OCI-M2 (cell line): Measurements from ENCODE around the gene TMEM131L.
"Not testable (repeated sequence)": the region's sequence is repeated elsewhere in the genome, so short reads cannot be mapped to it uniquely, and the experiment has no call there.

Source experiments
- DNase-seq: peaks from one replicate; lab custom pipeline; 2025; ENCODE audit not compliant: unreplicated experiment; lab: John Stamatoyannopoulos, UW

Gene TMEM131L

GRCh38 chr4:153448003-153448731 lies 18.0 kb upstream of the TMEM131L start:
- no peak for DNase-seq

DNA sequence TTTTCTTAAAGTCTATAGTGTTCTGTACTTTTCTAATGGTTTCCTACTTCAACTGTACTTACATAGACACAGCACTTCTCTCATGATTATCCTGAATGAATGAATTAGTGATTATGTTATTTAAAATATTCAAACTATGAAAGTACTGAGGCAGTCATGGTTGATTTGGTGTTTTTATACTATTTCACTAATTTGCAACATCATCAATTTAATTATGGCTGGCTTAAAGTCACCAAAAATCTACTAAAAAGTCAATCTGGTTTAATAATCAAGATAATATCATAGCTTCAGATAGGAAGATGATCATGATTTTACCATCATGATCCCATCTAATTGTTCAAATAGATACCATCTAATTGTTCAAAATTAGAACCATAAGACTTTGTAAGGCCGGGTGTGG lies 16.8 kb upstream of the TMEM131L start:
- no peak for DNase-seq

DNA sequence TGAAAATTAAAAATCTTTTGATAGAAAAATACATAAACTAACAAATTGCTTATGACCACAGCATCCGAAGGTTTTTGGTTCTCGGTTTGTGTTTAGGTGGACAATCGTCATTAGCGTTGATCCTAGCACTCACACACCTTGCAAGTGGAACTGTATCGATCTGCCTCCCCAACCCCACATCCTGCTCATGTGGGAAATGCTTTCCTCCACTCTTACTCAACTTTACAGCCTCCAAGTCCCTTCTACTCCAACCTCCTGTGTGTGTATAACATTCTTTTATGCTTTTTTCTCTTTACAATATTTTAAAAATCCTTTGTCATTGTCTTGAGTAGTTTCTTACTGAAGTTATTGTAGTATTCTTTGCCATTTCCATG lies 15.6 kb upstream of the TMEM131L start:
- no peak for DNase-seq

- DNase-seq: not testable (repeated sequence)
These were observed 15.0 kb upstream of the TMEM131L start for GRCh38 chr4:153451145-153451544.

DNA sequence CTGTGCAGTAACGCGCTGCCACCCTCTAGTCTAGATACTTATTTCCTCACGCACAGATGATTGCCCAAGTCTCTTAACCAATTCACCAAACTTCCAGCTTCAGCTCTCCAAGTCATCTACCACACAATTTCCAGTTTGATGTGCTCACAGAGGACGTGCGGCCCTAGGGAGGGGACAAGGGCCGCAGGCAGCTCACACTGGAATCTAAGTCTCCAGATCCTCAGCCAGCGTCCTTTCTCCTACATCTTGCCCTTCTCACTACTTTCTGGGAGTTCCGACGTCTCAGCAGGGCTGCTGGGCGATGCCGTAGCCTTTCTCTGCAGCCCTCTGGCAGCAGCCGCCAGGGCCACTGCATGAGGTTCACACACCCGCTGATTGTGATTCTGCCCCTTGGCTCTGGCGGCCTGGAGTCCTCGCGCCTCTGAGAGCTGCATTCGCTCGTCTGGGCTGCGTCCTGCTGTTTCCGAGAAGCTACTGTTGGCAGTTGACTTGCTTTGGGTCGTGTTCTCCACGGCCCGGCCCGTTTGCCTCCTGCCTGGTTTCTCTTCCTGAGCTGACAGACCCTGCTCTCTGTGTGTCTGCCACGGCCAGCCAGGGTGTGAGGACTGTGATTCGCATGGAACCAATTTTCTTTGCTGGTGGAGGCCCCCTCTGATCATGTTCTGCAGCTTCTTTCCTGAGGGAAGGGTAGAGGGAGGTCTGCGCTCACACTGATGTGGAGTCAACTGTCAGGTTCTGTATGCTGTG lies 14.1 kb upstream of the TMEM131L start:
- DNase-seq: no peak

DNA sequence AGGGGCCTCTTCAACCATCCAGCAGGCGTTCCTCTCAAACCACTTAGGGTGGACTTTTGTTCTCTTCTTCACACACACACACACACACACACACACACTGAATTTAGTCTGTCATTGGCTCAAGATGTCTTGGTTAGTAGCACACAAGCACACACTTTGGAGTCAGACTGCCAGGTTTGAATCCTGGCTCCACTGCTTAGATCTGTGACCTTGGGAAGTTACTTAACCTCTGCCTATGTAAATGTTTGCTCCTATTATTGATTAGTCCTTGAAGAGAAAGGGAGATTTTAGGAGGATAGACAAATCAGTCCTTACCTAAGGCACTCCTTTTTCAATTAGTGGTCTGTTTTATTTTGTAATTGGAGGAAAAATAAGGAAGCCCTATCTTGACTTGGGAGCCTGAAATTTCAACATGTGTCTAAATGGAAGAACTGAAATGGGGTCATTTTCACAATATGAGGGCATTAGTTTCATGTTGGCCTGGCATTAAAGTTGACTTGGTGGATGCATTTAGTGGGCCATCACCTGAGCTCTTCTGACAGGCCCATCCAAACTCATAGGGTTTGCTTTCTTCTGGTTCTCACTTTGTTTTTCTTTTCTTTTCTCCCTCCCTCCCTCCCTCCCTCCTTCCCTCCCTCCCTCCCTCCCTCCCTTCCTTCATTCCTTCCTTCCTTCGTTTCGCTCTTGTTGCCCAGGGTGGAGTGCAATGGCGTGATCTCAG lies 13.3 kb upstream of the TMEM131L start:
- DNase-seq: no peak

GRCh38 chr4:153453402-153453801 lies 12.8 kb upstream of the TMEM131L start:
- no peak for DNase-seq

GRCh38 chr4:153458969-153459368 lies 7.2 kb upstream of the TMEM131L start:
- no peak for DNase-seq

DNA sequence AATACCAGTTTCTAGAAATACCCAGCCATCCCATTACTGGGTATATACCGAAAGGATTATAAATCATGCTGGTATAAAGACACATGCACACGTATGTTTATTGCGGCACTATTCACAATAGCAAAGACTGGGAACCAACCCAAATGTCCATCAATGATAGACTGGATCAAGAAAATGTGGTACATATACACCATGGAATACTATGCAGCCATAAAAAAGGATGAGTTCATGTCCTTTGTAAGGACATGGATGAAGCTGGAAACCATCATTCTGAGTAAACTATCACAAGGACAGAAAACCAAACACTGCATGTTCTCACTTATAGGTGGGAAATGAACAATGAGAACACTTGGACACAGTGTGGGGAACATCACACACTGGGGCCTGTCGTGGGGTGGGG lies 4.6 kb upstream of the TMEM131L start:
- not testable (repeated sequence) for DNase-seq

DNA sequence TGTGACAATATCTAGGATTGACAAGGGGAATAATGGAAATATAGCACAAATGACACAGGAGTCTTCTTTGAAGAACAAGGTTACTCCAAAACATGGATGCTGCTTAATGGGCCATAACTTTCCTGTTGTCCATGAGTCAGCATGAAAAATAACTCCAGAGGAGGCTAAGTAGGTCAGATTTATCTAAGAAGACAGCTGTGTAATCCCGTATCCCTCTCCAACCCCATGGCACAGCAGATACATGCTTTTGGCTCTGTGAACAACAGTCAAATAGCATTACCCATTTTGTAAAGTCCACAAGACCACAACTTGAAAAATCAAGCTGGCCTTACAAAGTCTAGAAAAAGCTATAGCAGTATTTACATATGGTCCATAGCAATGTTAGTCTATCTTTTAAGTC lies 2.1 kb upstream of the TMEM131L start:
- DNase-seq: no peak

- no peak for DNase-seq
These were observed 1.0 kb upstream of the TMEM131L start for GRCh38 chr4:153465140-153465539.

DNA sequence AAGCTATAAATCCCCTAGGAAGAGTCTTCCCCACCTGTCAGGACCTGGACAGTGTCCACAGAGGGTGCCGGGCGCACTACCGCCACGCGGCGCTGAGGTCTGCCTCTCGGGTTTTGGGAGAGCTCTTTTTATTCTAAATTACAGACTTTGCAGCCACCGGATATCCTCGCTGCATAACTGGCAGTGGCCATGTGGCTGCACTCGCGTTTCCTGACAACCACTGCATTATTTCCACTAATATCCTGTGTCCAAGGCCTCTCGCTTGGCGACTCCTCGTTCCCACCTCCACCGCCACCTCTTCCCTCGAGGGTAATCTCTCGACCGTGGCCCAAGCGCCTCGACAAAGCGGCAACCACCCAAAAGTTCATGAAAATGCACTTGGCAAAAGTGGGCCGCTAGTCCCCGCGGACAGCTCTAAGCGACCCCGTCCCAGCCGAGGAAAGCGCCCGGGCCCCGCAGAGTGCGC lies 512 bp upstream of the TMEM131L start:
- no peak for DNase-seq

DNA sequence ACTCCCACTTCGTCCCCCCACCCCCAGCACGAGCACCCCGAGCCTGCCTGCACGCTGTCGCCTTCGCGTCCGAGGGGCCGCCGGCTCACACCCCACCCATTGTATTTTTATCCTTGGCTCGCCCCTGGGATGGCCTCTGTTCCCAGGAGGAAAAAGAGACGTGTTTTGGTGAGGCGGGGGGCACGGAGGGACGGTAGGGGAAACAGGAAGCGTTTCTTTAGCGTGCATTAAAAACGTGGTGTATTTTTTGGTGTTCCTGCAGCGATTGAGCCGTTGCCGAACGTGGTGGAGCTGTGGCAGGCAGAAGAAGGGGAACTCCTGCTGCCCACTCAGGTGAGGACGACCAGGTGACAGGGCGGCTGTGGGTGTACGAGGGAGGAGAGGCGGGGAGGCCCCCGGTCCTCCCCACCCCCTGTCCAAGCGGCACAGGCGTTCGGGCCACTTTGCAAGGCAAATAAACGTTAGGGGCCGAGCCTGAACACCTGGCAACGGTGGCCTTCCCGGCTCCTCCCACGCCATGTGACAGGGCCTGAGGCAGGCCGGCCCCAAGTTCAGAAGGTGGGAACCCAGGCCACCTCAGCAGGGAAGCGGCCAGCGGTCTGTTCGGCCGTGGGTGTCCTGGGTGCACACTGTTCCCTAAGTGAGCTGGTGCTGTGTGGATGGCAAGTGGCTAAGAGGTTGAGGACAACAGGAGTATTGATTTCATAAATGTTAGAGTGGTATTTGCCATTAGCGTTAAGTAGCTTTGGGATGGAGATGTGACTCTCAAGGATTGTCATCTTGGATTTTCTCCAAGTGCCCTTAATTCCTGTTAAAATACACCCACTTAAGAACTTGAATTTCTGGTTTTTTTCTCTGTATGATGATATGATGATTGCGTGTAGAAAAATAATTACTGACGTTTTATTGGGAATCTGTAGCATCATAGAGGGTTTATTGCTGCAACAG lies 1.1 kb downstream of the TMEM131L start:
- no peak for DNase-seq

GRCh38 chr4:153467897-153468262 lies 1.7 kb downstream of the TMEM131L start:
- DNase-seq: no peak

GRCh38 chr4:153468587-153468986 lies 2.4 kb downstream of the TMEM131L start:
- no peak for DNase-seq

DNA sequence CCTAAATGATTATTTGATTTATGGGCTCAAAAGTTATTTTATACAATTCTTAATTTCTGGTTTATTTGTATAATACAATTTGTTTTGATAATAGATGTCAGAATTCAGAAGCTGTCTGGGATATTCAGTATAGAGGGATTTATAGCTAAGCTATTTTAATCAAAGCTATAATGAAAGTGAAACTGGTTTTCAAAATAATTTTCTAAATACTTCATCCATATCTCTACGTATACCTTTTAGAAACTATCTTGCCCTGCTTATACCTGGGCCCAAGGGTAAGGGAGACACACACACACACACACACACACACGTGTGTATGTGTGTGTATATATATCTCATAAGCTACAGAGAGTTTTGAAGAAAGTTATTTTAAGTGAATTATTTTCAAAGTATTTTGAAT lies 2.9 kb downstream of the TMEM131L start:
- DNase-seq: no peak

GRCh38 chr4:153471071-153471697 lies 5.0 kb downstream of the TMEM131L start:
- not testable (repeated sequence) for DNase-seq

- no peak for DNase-seq
These were observed 5.5 kb downstream of the TMEM131L start for GRCh38 chr4:153471698-153472093.

DNA sequence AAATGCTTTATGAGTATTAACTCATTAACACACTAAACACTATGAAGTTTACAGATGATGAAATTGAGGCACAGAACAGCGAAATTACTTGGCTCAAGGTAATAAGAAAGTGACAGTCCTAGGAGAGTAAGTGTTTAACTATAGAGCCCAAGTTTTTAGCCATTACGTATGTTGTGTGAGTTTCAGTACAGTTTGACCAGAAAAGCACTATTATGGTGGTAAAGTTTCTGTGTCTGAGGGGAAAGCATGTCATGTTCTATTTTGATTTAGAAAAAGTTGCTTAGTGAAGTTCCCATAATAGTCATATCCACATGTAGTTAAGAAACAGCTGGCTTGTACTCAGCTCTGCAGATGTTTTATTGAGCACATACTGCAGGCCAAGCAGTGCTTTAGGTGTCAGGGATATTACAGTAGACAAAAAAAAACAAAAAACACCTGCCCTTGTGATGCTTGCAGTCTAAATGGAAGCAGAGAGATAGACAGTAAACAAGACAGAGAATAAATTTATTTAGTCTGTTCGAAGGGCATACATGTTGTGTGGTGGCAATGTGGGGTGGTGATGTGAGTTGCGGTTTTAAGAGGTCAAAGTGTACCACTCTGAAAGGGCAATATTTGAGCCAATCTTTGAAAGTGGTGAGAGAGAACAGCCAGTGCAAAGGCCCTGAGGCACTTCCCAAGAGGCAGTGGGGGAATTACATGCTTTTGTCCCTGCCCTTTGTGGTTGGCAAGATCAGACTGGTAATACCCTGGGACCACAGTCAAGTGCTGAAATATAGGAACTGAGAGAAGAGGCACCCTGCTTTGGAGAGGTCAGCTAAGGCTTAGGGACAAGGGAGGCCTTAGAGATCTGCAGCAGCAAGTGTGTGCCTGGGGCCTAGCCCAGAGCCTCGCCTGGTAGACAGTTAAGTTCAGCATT lies 6.2 kb downstream of the TMEM131L start:
- no peak for DNase-seq
